H1 (cell line): ENCODE measurements around the gene CCDC7. TPM values are rescaled to one million over a fixed set of nuclear protein-coding genes. Genes with fewer than 3 reads are reported as not detected.

Source experiments
- CTCF ChIA-PET: fragments of 300-600 bp; sonication (Branson Sonifier 250); formaldehyde crosslinking; loops from one replicate; lab custom pipeline; 2021; ENCODE audit not compliant: partially characterized antibody; lab: Charles Lee
- POLR2A ChIA-PET: fragments of 300-600 bp; sonication (Branson Sonifier 250); formaldehyde crosslinking; loops from one replicate; lab custom pipeline; 2021; ENCODE audit warnings: inconsistent platforms; ENCODE audit not compliant: partially characterized antibody; lab: Charles Lee
- DNase-seq, 2 experiments: peaks; one replicate each; pipeline versions ENCODE4 v3.0.0 to v3.0.0-alpha.2; 2010 to 2022; ENCODE audit warnings: low spot score in 2 of 2, low read depth in 1 of 2, mixed read lengths in 1 of 2
- FAIRE-seq: peaks from 2 replicates; lab custom pipeline; 2011; peaks lifted over from hg19 to GRCh38; lab: Jason Lieb, UNC
- H2AFZ ChIP-seq: 2 replicates; pipeline ENCODE4 v1.8.1; 2012; ENCODE audit warnings: low read length, inconsistent platforms
- H2AK5ac ChIP-seq: 2 replicates; pipeline ENCODE4 v1.6.1; 2013; ENCODE audit warnings: low read depth, low read length
- H2BK120ac ChIP-seq: replicated peaks from 2 replicates; pipeline ENCODE3; 2013; ENCODE audit warnings: low read depth, low read length, inconsistent platforms
- H2BK12ac ChIP-seq: 2 replicates; pipeline ENCODE4 v1.6.1; 2013; ENCODE audit warnings: low read depth, low read length
- H2BK15ac ChIP-seq: 2 replicates; pipeline ENCODE4 v1.6.1; 2013; ENCODE audit warnings: low read length
- H2BK20ac ChIP-seq: 2 replicates; pipeline ENCODE4 v1.6.1; 2013; ENCODE audit warnings: low read length
- H2BK5ac ChIP-seq: 2 replicates; pipeline ENCODE4 v1.6.1; 2013; ENCODE audit warnings: low read depth, low read length
- H3K14ac ChIP-seq: 2 replicates; pipeline ENCODE4 v1.6.1; 2013; ENCODE audit warnings: inconsistent platforms; ENCODE audit not compliant: insufficient read length
- H3K18ac ChIP-seq: 2 replicates; pipeline ENCODE4 v1.6.1; 2013; ENCODE audit warnings: low read length; ENCODE audit errors: extremely low read depth
- H3K23ac ChIP-seq: 2 replicates; pipeline ENCODE4 v1.6.1; 2013; ENCODE audit warnings: inconsistent platforms; ENCODE audit not compliant: insufficient read length
- H3K23me2 ChIP-seq: 2 replicates; pipeline ENCODE4 v1.6.1; 2013; ENCODE audit warnings: low read depth, low read length
- H3K27ac ChIP-seq: 2 replicates; pipeline ENCODE4 v1.6.1; 2011; ENCODE audit warnings: low read depth, low read length, inconsistent platforms
- H3K27me3 ChIP-seq, 4 experiments: replicated peaks in 1 of 4; 1 replicate in 1 of 4; 2 replicates in 3 of 4; pipeline versions ENCODE4 v1.6.1 to v1.8.1; 2011 to 2013; ENCODE audit warnings: low read length in 3 of 4, mild to moderate bottlenecking in 3 of 4, inconsistent platforms in 2 of 4, mixed read lengths in 2 of 4, moderate library complexity in 1 of 4; ENCODE audit not compliant: control insufficient read depth in 3 of 4, insufficient read depth in 3 of 4; ENCODE audit errors: extremely low read depth in 1 of 4
- H3K36me3 ChIP-seq, 4 experiments: 2 replicates each; pipeline versions ENCODE4 v1.6.1 to v1.8.1; 2011 to 2013; ENCODE audit warnings: mild to moderate bottlenecking in 4 of 4, low read length in 3 of 4, moderate library complexity in 2 of 4, control low read depth in 1 of 4, inconsistent platforms in 1 of 4; ENCODE audit not compliant: insufficient read depth in 4 of 4, control insufficient read depth in 2 of 4
- H3K4ac ChIP-seq: replicated peaks from 2 replicates; pipeline ENCODE3; 2013; ENCODE audit warnings: low read length, low read depth, mixed read lengths, inconsistent platforms; ENCODE audit not compliant: insufficient read length
- H3K4me1 ChIP-seq, 4 experiments: replicated peaks in 1 of 4; 1 replicate in 1 of 4; 2 replicates in 3 of 4; pipeline versions ENCODE4 v1.6.1 to v1.8.1; 2011 to 2013; ENCODE audit warnings: low read length in 3 of 4, inconsistent platforms in 2 of 4, mixed read lengths in 1 of 4; ENCODE audit not compliant: insufficient read depth in 4 of 4, control insufficient read depth in 3 of 4
- H3K4me2 ChIP-seq, 2 experiments: 2 replicates each; pipeline versions ENCODE4 v1.6.1 to v1.8.1; 2011 to 2013; ENCODE audit warnings: low read depth in 2 of 2, low read length in 2 of 2, control low read depth in 1 of 2, inconsistent platforms in 1 of 2, mild to moderate bottlenecking in 1 of 2; ENCODE audit not compliant: insufficient read depth in 1 of 2
- H3K4me3 ChIP-seq, 4 experiments: fragments of 200-600, 300-600 bp in 1 of 4; sonication (generic), shearing (Covaris generic), sonication (Bioruptor Twin) in 1 of 4; 2 replicates each; pipeline versions ENCODE4 v1.5.1 to v1.8.1; 2011 to 2016; ENCODE audit warnings: low read length in 4 of 4, low read depth in 3 of 4, control low read depth in 2 of 4, inconsistent platforms in 2 of 4, mild to moderate bottlenecking in 2 of 4, mixed read lengths in 1 of 4, moderate library complexity in 1 of 4; ENCODE audit not compliant: insufficient read depth in 2 of 4; ENCODE audit errors: extremely low read depth in 1 of 4
- H3K56ac ChIP-seq: replicated peaks from 2 replicates; pipeline ENCODE3; 2013; ENCODE audit warnings: low read depth, mild to moderate bottlenecking, mixed read lengths, low read length, inconsistent platforms; ENCODE audit not compliant: insufficient read length
- H3K79me1 ChIP-seq: 2 replicates; pipeline ENCODE4 v1.6.1; 2013; ENCODE audit warnings: low read depth, low read length, control low read depth
- H3K79me2 ChIP-seq, 2 experiments: 2 replicates each; pipeline versions ENCODE4 v1.6.1 to v1.8.1; 2012 to 2013; ENCODE audit warnings: low read length in 2 of 2, mild to moderate bottlenecking in 2 of 2, inconsistent platforms in 1 of 2; ENCODE audit not compliant: insufficient read depth in 2 of 2, control insufficient read depth in 1 of 2
- H3K9ac ChIP-seq, 4 experiments: replicated peaks in 1 of 4; 1 replicate in 1 of 4; 2 replicates in 3 of 4; pipeline versions ENCODE4 v1.6.1 to v1.8.1; 2011 to 2013; ENCODE audit warnings: low read depth in 3 of 4, low read length in 3 of 4, control low read depth in 2 of 4, mild to moderate bottlenecking in 2 of 4, moderate library complexity in 2 of 4, inconsistent platforms in 1 of 4; ENCODE audit errors: extremely low read depth in 1 of 4
- H3K9me3 ChIP-seq, 2 experiments: 2 replicates each; pipeline versions ENCODE4 v1.6.1 to v1.8.1; 2012 to 2013; ENCODE audit warnings: mild to moderate bottlenecking in 2 of 2, moderate library complexity in 2 of 2, control low read depth in 1 of 2, inconsistent platforms in 1 of 2, low read depth in 1 of 2, low read length in 1 of 2, mixed read lengths in 1 of 2; ENCODE audit not compliant: insufficient read depth in 2 of 2
- H4K20me1 ChIP-seq, 2 experiments: replicated peaks in 1 of 2; 2 replicates each; pipeline versions ENCODE3 to v1.8.1; 2011 to 2013; ENCODE audit warnings: inconsistent platforms in 2 of 2, low read length in 2 of 2, mild to moderate bottlenecking in 1 of 2; ENCODE audit not compliant: insufficient read depth in 2 of 2, control insufficient read depth in 1 of 2
- H4K5ac ChIP-seq: 2 replicates; pipeline ENCODE4 v1.6.1; 2013; ENCODE audit warnings: low read length, low read depth, mixed read lengths, inconsistent platforms; ENCODE audit not compliant: insufficient read length
- H4K8ac ChIP-seq: 2 replicates; pipeline ENCODE4 v1.8.0; 2013; ENCODE audit warnings: mild to moderate bottlenecking, moderate library complexity, low read length, inconsistent platforms; ENCODE audit not compliant: insufficient read depth; ENCODE audit errors: extremely low read depth
- H4K91ac ChIP-seq: replicated peaks from 2 replicates; pipeline ENCODE3; 2013; ENCODE audit warnings: low read length, mixed read lengths, inconsistent platforms; ENCODE audit not compliant: insufficient read length
- ASH2L ChIP-seq: fragments of 200-600, 300-600 bp; sonication (generic); IDR thresholded peaks from one replicate; pipeline ENCODE4 v1.7.1; 2017; ENCODE audit warnings: low read length
- CEBPB ChIP-seq: IDR thresholded peaks from 2 replicates; pipeline ENCODE4 v1.6.1; 2012; ENCODE audit warnings: low read depth, low read length
- CHD2 ChIP-seq: IDR thresholded peaks from 2 replicates; pipeline ENCODE4 v1.6.1; 2012; ENCODE audit warnings: low read length, improper control_type of control experiment
- EGR1 ChIP-seq: IDR thresholded peaks from 2 replicates; pipeline ENCODE4 v1.6.1; 2011; ENCODE audit warnings: low read depth, low read length, borderline replicate concordance
- EP300 ChIP-seq, 2 experiments: IDR thresholded peaks; 1 replicate in 1 of 2; 2 replicates in 1 of 2; pipeline ENCODE4 v1.6.1; 2011 to 2012; ENCODE audit warnings: low read depth in 2 of 2, low read length in 2 of 2, mild to moderate bottlenecking in 2 of 2, borderline replicate concordance in 1 of 2, inconsistent platforms in 1 of 2, moderate library complexity in 1 of 2
- EZH2 ChIP-seq: fragments of 200-600 bp; sonication (generic); IDR thresholded peaks from 2 replicates; pipeline ENCODE4 v1.7.1; 2012; ENCODE audit warnings: low read depth, mild to moderate bottlenecking, moderate library complexity, low read length, inconsistent platforms; ENCODE audit not compliant: severe bottlenecking
- GABPA ChIP-seq: IDR thresholded peaks from 2 replicates; pipeline ENCODE4 v1.6.1; 2011; ENCODE audit warnings: mild to moderate bottlenecking, low read length, moderate library complexity, borderline replicate concordance; ENCODE audit not compliant: insufficient read depth
- GTF2F1 ChIP-seq: IDR thresholded peaks from 2 replicates; pipeline ENCODE4 v1.6.1; 2012; ENCODE audit warnings: low read depth, low read length, improper control_type of control experiment, borderline replicate concordance
- POLR2A ChIP-seq, 2 experiments: IDR thresholded peaks; 1 replicate in 1 of 2; 2 replicates in 1 of 2; pipeline ENCODE4 v1.6.1; 2011; ENCODE audit warnings: low read depth in 2 of 2, low read length in 2 of 2, mild to moderate bottlenecking in 2 of 2; ENCODE audit errors: control extremely low read depth in 1 of 2
- RAD21 ChIP-seq, 2 experiments: IDR thresholded peaks in 1 of 2; conservative IDR thresholded peaks in 1 of 2; 2 replicates each; pipeline ENCODE4 v1.6.1; 2011; ENCODE audit warnings: low read depth in 2 of 2, low read length in 2 of 2, improper control_type of control experiment in 1 of 2, inconsistent platforms in 1 of 2, mild to moderate bottlenecking in 1 of 2, moderate library complexity in 1 of 2
- RBBP5 ChIP-seq: IDR thresholded peaks from 2 replicates; pipeline ENCODE4 v1.7.1; 2012; ENCODE audit warnings: low read depth, mild to moderate bottlenecking, inconsistent platforms, low read length, moderate library complexity, borderline replicate concordance
- SUZ12 ChIP-seq: fragments of 200-600 bp; sonication (generic); IDR thresholded peaks from 2 replicates; pipeline ENCODE4 v1.6.1; 2012; ENCODE audit warnings: mild to moderate bottlenecking, inconsistent platforms, low read length, moderate library complexity, mixed read lengths
- TAF7 ChIP-seq: optimal IDR thresholded peaks from 2 replicates; pipeline ENCODE3; 2011; ENCODE audit warnings: low read depth, mild to moderate bottlenecking, inconsistent platforms, low read length, moderate library complexity, borderline replicate concordance
- TEAD4 ChIP-seq: IDR thresholded peaks from 2 replicates; pipeline ENCODE4 v1.6.1; 2012; ENCODE audit warnings: low read depth, low read length, inconsistent platforms, mixed read lengths
- YY1 ChIP-seq: IDR thresholded peaks from 2 replicates; pipeline ENCODE4 v1.6.1; 2011; ENCODE audit warnings: low read depth, mild to moderate bottlenecking, low read length
- WGBS, 2 experiments: shearing (Covaris generic) in 1 of 2; methylation state at CpG; one replicate each; pipeline versions ENCODE4 v1.1.6 to v1.1.7; 2013 to 2015; ENCODE audit warnings: low lambda C conversion rate in 2 of 2, mixed read lengths in 2 of 2, inconsistent platforms in 1 of 2, low coverage in 1 of 2, missing lambda C conversion rate in 1 of 2; ENCODE audit not compliant: insufficient replicate concordance in 2 of 2, insufficient coverage in 1 of 2, insufficient read length in 1 of 2; ENCODE audit errors: extremely low coverage in 1 of 2, missing lambda C conversion rate in 1 of 2; 5-methylcytosine and 5-hydroxymethylcytosine counted together
- polyA plus RNA-seq, 7 experiments: library from polyadenylated mRNA; depleted of rRNA in 3 of 7; stranded (reverse) in 5 of 7; unstranded in 2 of 7; fragments of >200 nt in 5 of 7; fragments of 200-250 nt in 2 of 7; gene quantifications; 1 replicate in 5 of 7; 2 replicates in 1 of 7; 4 replicates in 1 of 7; pipeline versions ENCODE4 v1.2.1 to v1.2.3, GENCODE V29; 2011 to 2013; ENCODE audit warnings: missing spikeins in 2 of 7, mixed read lengths in 2 of 7
- total RNA-seq: library from RNA; stranded (reverse); fragmentation: NEBNext Ultra II Directional; extraction: Animal tissue kit (Norgen Biotek cat#: 25700); gene quantifications from 2 replicates; pipeline ENCODE4 v1.2.1, GENCODE V29; 2021

CCDC7 gene
- total and polyA plus RNA-seq, 2 of the 8 experiments (the other 6 are each of a cell fraction or from before 2014, with no cell fraction given): 0.18 to 0.74 TPM

DNA sequence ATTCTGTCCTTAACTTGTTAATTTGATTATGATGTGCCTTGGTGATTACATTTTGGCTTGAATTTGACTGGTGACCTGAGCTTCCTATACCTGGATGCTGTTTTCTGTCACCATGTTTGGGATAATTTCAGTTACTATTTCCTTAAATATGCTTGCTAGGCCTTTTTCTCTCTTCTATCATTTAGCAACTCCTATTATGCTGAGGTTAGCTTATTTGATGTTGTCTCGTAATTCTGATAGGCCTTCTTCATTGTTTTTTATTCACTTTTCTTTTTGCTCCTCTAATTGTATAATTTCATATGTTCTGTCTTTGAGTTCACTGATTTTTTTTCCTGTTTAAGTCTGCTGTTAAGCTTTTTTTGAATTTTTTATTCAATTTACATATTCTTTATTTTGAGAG lies 327.2 kb downstream of the CCDC7 start:
- CTCF ChIA-PET: no interaction called here
- TF ChIP-seq POLR2A (IDR thresholded peaks at IDR 0.05; ENCODE audit: control extremely low read depth in 1 of 2, low read depth in 2 of 2, low read length in 2 of 2) (no peak), ASH2L (no peak), GABPA (no peak), YY1 (no peak), EZH2 (no peak), SUZ12 (no peak), GTF2F1 (no peak), EP300 (IDR thresholded peaks at IDR 0.05; ENCODE audit: borderline replicate concordance in 1 of 2, low read depth in 2 of 2, low read length in 2 of 2) (no peak), CEBPB (no peak), EGR1 (no peak), RAD21 (IDR thresholded peaks at IDR 0.05 in 1 of 2, conservative IDR thresholded peaks at IDR 0.05 in 1 of 2; ENCODE audit: low read depth in 2 of 2, low read length in 2 of 2) (no peak), CHD2 (no peak), RBBP5 (no peak), TEAD4 (no peak), TAF7 (no peak)

More for the DNA sequence above, 327.2 kb downstream of the CCDC7 start:
- Histone ChIP-seq H2BK15ac (no peak overlapping the region), H4K8ac (no peak overlapping the region), H4K20me1 (no peaks in the 10 kb centered on the region), H3K27me3 (no peaks in the 10 kb centered on the region), H3K4me3 (no peak overlapping the region), H3K79me1 (no peaks in the 10 kb centered on the region), H2BK5ac (no peak overlapping the region), H3K9ac (no peak overlapping the region), H3K56ac (no peak overlapping the region), H4K91ac (no peak overlapping the region), H3K4me2 (no peak overlapping the region), H3K23ac (no peak overlapping the region), H4K5ac (no peak overlapping the region), H3K14ac (no peak overlapping the region), H3K4ac (no peak overlapping the region), H3K27ac (no peak overlapping the region), H3K23me2 (no peaks in the 10 kb centered on the region; the same call in 1 of the 2 replicates), H3K36me3 (no peaks in the 10 kb centered on the region), H3K79me2 (no peaks in the 10 kb centered on the region), H2BK120ac (no peak overlapping the region), H2BK12ac (no peak overlapping the region), H3K4me1 (no peaks in the 10 kb centered on the region), H3K9me3 (peaks cover 16 to 18% of the 10 kb centered on the region in 2 experiments), H2AK5ac (no peak overlapping the region), H3K18ac (no peak overlapping the region), H2BK20ac (no peak overlapping the region), H2AFZ (no peak overlapping the region)
- 88% methylated on average over 1 of the region's 1 CpG; no CpG with 5 or more reads in 1 of the 2 experiments for WGBS, 2 experiments
- no peak for FAIRE-seq
- POLR2A ChIA-PET: no interaction called here
- DNase-seq: no peak
